ENCODE results near the gene CYB5R4. TPM values are rescaled to one million over a fixed set of nuclear protein-coding genes. Genes with fewer than 3 reads are reported as not detected.
A peak's percentile ranks its signal among the peaks of the same experiment; 100 is the strongest.

The CYB5R4 gene
- polyA plus RNA-seq, 2 of the 4 experiments (the other 2 are of a cell fraction): 21.3 to 25.5 TPM

GRCh38 chr6:83812595-83812994 is 46.9 kb upstream of the CYB5R4 start:
- no peak for TF ChIP-seq ZSCAN20 (CRISPR knock-in tag; IDR thresholded peaks at IDR 0.05)
- TF ChIP-seq CBX2 (IDR thresholded peaks at IDR 0.05; ENCODE audit: borderline replicate concordance, low read depth): no peak
- no peak for TF ChIP-seq JUNB (IDR thresholded peaks at IDR 0.05)
- Histone ChIP-seq H3K27ac (no peak overlapping the region), H3K4me2 (no peak overlapping the region), H3K4me3 (no peak overlapping the region), H3K9me3 (no peaks in the 10 kb centered on the region), H3K4me1 (peaks cover 13% of the 10 kb centered on the region)
- POLR2A ChIA-PET: no interaction called here
- FAIRE-seq: no peak
- DNase-seq (ENCODE audit: low read depth in 1 of 2, low spot score in 1 of 2): no peak
- CTCF ChIA-PET: no interaction called here
- no peak for ATAC-seq

GRCh38 chr6:83815631-83816272 is 43.7 kb upstream of the CYB5R4 start:
- Histone ChIP-seq H3K4me3 (no peak overlapping the region), H3K27ac (no peak overlapping the region), H3K4me1 (peaks cover 13% of the 10 kb centered on the region), H3K4me2 (peak overlapping the region; percentile 57), H3K9me3 (no peaks in the 10 kb centered on the region)
- no peak for ATAC-seq
- POLR2A ChIA-PET: no interaction called here
- CTCF ChIA-PET: no interaction called here
- TF ChIP-seq TFCP2L1 (CRISPR knock-in tag; IDR thresholded peaks at IDR 0.05) (no peak), JUN (IDR thresholded peaks at IDR 0.05) (no peak), ESRRA (IDR thresholded peaks at IDR 0.05; ENCODE audit: borderline replicate concordance, low read length) (no peak), FOSL2 (IDR thresholded peaks at IDR 0.05) (0 out of 2 replicates have a peak, but pooled peaks have one; percentile 29), FOSL2 (CRISPR knock-in tag; IDR thresholded peaks at IDR 0.05) (peak; percentile 61), EHMT2 (IDR thresholded peaks at IDR 0.05; ENCODE audit: low read depth) (no peak), E2F6 (IDR thresholded peaks at IDR 0.05; ENCODE audit: borderline replicate concordance, low read depth) (no peak), RAD21 (conservative IDR thresholded peaks at IDR 0.05 in 1 of 2, IDR thresholded peaks at IDR 0.05 in 1 of 2) (no peak), JUNB (IDR thresholded peaks at IDR 0.05) (peak; percentile 48), GATA3 (IDR thresholded peaks at IDR 0.05; ENCODE audit: borderline replicate concordance) (peak; percentile 47; the same call in 1 of the 2 replicates), ZC3H11A (IDR thresholded peaks at IDR 0.05) (no peak), TP53 (CRISPR knock-in tag; IDR thresholded peaks at IDR 0.05) (no peak)
- no peak for FAIRE-seq
- peak in 1 of 2 experiments; percentile 3 for DNase-seq (ENCODE audit: low read depth in 1 of 2, low spot score in 1 of 2)
- 4% methylated on average over 2 of the region's 2 CpGs for WGBS (ENCODE audit: missing lambda C conversion rate)

- WGBS (ENCODE audit: missing lambda C conversion rate): 54% methylated on average over 3 of the region's 3 CpGs
- peaks cover 15% of the 10 kb centered on the region; the same call in 2 of the 3 replicates for H3K4me1 ChIP-seq
- no peak overlapping the region for H3K4me3 ChIP-seq
- ATAC-seq (no peak), FAIRE-seq (no peak), DNase-seq (ENCODE audit: low read depth in 1 of 2, low spot score in 1 of 2) (no peak)
- no peak overlapping the region for H3K27ac ChIP-seq
- no peak for TF ChIP-seq POLR2AphosphoS2 (conservative IDR thresholded peaks at IDR 0.05; ENCODE audit: low read length)
- no peaks in the 10 kb centered on the region for H3K9me3 ChIP-seq
- ChIA-PET CTCF (no interaction called here), POLR2A (no interaction called here)
- no peak overlapping the region for H3K4me2 ChIP-seq
Measured at GRCh38 chr6:83822629-83823169, 36.8 kb upstream of the CYB5R4 start.

- no peaks in the 10 kb centered on the region for H3K9me3 ChIP-seq
- peak overlapping the region; percentile 66 for H3K4me2 ChIP-seq
- FAIRE-seq (no peak), ATAC-seq (peak; percentile 76 to 85), DNase-seq (ENCODE audit: low read depth in 1 of 2, low spot score in 1 of 2) (peak in 1 of 2 experiments; percentile 11)
- WGBS (ENCODE audit: missing lambda C conversion rate): 0% methylated on average over 3 of the region's 3 CpGs
- POLR2A ChIA-PET: no interaction called here
- CTCF ChIA-PET: no interaction called here
- H3K27ac ChIP-seq: peak overlapping the region in 1 of 2 experiments; percentile 40; a peak in 2 of 6 replicates
- TF ChIP-seq EHF (CRISPR knock-in tag; IDR thresholded peaks at IDR 0.05): no peak
- no peak for TF ChIP-seq MAFK (IDR thresholded peaks at IDR 0.05; ENCODE audit: partially characterized antibody)
- no peak for TF ChIP-seq HDAC2 (IDR thresholded peaks at IDR 0.05)
- no peak for TF ChIP-seq FOSL2 (IDR thresholded peaks at IDR 0.05)
- no peak for TF ChIP-seq FOSL2 (CRISPR knock-in tag; IDR thresholded peaks at IDR 0.05)
- TF ChIP-seq HES2 (IDR thresholded peaks at IDR 0.05): no peak
- TF ChIP-seq NR3C1 (IDR thresholded peaks at IDR 0.05): no peak
- no peak for TF ChIP-seq POLR2A (IDR thresholded peaks at IDR 0.05; ENCODE audit: low read length)
- no peak for TF ChIP-seq ZC3H11A (IDR thresholded peaks at IDR 0.05)
- no peak for TF ChIP-seq HEYL (CRISPR knock-in tag; IDR thresholded peaks at IDR 0.05)
- TF ChIP-seq RARB (CRISPR knock-in tag; IDR thresholded peaks at IDR 0.05): no peak
- no peak for TF ChIP-seq RFX5 (IDR thresholded peaks at IDR 0.05)
- no peak for TF ChIP-seq RNF2 (IDR thresholded peaks at IDR 0.05; ENCODE audit: borderline replicate concordance, low read depth)
- TF ChIP-seq TP53 (CRISPR knock-in tag; IDR thresholded peaks at IDR 0.05): no peak
- no peak overlapping the region for H3K4me3 ChIP-seq
- H3K4me1 ChIP-seq: peaks cover 15% of the 10 kb centered on the region; the same call in 2 of the 3 replicates
Measured at GRCh38 chr6:83824388-83824801, 35.1 kb upstream of the CYB5R4 start.
